A673 (cell line): ENCODE data around the gene CAAP1. TPM values are rescaled to one million over a fixed set of nuclear protein-coding genes. Genes with fewer than 3 reads are reported as not detected.

ENCODE experiments used
- BruUV-seq: library from RNA; stranded (reverse); fragments of 400-500 nt; replicated peaks from 2 replicates; lab custom pipeline; 2021; lab: Mats Ljungman, UMichigan
- CTCF ChIA-PET: fragments of 300-600 bp; sonication (Branson Sonifier 250); formaldehyde crosslinking; loops from one replicate; lab custom pipeline; 2022; ENCODE audit warnings: antibody characterized with exemption; lab: Charles Lee
- POLR2A ChIA-PET: fragments of 300-600 bp; sonication (Branson Sonifier 250); formaldehyde crosslinking; loops from one replicate; lab custom pipeline; 2022; ENCODE audit warnings: antibody characterized with exemption; ENCODE audit not compliant: low non-redundant PET; lab: Charles Lee
- DNase-seq: peaks from one replicate; pipeline ENCODE4 v3.0.0-alpha.2; 2015; ENCODE audit warnings: low spot score
- H3K27ac ChIP-seq: fragments of 200-600 bp; sonication (generic); 2 replicates; pipeline ENCODE4 v1.5.1; 2016; ENCODE audit warnings: mixed run types, low read depth, mild to moderate bottlenecking, mixed read lengths, antibody characterized with exemption, low read length; ENCODE audit not compliant: poor library complexity, severe bottlenecking
- H3K27me3 ChIP-seq: fragments of 200-600 bp; sonication (generic); replicated peaks from 2 replicates; pipeline ENCODE4 v1.6.1; 2017; ENCODE audit warnings: mixed run types, low read depth, mild to moderate bottlenecking, mixed read lengths, antibody characterized with exemption, low read length; ENCODE audit not compliant: insufficient read depth, poor library complexity
- H3K36me3 ChIP-seq: fragments of 200-600 bp; sonication (generic); 2 replicates; pipeline ENCODE4 v1.6.1; 2016; ENCODE audit warnings: mixed run types, mild to moderate bottlenecking, mixed read lengths, antibody characterized with exemption, low read length; ENCODE audit not compliant: insufficient read depth, poor library complexity, severe bottlenecking
- H3K4me1 ChIP-seq: fragments of 200-600 bp; sonication (generic); 2 replicates; pipeline ENCODE4 v1.6.1; 2017; ENCODE audit warnings: mixed run types, mild to moderate bottlenecking, mixed read lengths, antibody characterized with exemption, low read length; ENCODE audit not compliant: insufficient read depth, poor library complexity, severe bottlenecking
- H3K4me3 ChIP-seq: fragments of 200-600 bp; sonication (generic); 2 replicates; pipeline ENCODE4 v1.5.1; 2016; ENCODE audit warnings: low read depth, mixed run types, mild to moderate bottlenecking, mixed read lengths, low read length; ENCODE audit not compliant: poor library complexity, severe bottlenecking
- H3K9me3 ChIP-seq: fragments of 200-600 bp; sonication (generic); 2 replicates; pipeline ENCODE4 v1.6.1; 2016; ENCODE audit warnings: mixed run types, low read depth, mild to moderate bottlenecking, mixed read lengths, antibody characterized with exemption, low read length; ENCODE audit not compliant: poor library complexity, severe bottlenecking
- EZH2 ChIP-seq: fragments of 200-600 bp; sonication (generic); IDR thresholded peaks from 2 replicates; pipeline ENCODE4 v1.6.1; 2017; ENCODE audit warnings: borderline replicate concordance, low read depth, mild to moderate bottlenecking, mixed read lengths, antibody characterized with exemption, low read length; ENCODE audit not compliant: poor library complexity, severe bottlenecking
- intact Hi-C: fragments of 100-400 bp; cut with micrococcal nuclease; formaldehyde crosslinking; loops from one replicate; pipeline ENCODE4 v1.10.0; 2022; ENCODE audit not compliant: unreplicated experiment
- total RNA-seq: library from RNA; stranded (reverse); gene quantifications from 2 replicates; pipeline ENCODE4 v1.2.3, GENCODE V29; 2021
- TF ChIP-seq, protein P1 (sequence below): fragments of 300-800, 200-600 bp; sonication (generic); conservative IDR thresholded peaks from 2 replicates; pipeline ENCODE4 v1.5.1; 2017; ENCODE audit warnings: low read depth, mild to moderate bottlenecking, antibody characterized with exemption, low read length, moderate library complexity, mixed read lengths

The CAAP1 gene
- total RNA-seq, 1 experiment from 2014 or later = 9.1 TPM

- CTCF ChIA-PET = no interaction called here
- no TSS peak for BruUV-seq
Observed at GRCh38 chr9:26925609-26926008, 33.0 kb upstream of the CAAP1 start.

DNA sequence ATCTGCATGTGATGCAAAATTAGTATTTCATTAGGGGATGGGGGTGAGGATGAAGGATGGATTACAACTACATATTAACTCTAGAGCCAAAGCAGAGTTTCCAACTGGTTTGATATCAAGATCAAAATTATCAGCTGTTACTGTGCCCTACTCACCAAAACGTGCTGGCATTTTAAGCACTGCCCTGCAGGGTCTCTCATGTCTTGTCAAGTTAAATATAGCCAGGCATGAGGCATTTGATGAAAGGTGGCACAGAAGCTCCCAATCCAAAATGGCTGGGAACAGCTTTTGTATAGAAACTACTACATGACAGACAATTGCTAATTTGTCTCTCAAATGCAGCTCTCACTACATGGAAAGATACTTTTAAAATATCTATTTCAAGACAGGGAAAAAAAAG, 27.1 kb upstream of the CAAP1 start:
- Histone ChIP-seq H3K4me3 (no peak overlapping the region), H3K27ac (no peak overlapping the region), H3K4me1 (no peaks in the 10 kb centered on the region), H3K9me3 (no peaks in the 10 kb centered on the region), H3K36me3 (peaks cover 45% of the 10 kb centered on the region), H3K27me3 (no peaks in the 10 kb centered on the region)
- intact Hi-C loops = no loop called here
- ChIA-PET POLR2A (no interaction called here), CTCF (no interaction called here)
- no TSS peak for BruUV-seq
- TF ChIP-seq, protein P1, sequence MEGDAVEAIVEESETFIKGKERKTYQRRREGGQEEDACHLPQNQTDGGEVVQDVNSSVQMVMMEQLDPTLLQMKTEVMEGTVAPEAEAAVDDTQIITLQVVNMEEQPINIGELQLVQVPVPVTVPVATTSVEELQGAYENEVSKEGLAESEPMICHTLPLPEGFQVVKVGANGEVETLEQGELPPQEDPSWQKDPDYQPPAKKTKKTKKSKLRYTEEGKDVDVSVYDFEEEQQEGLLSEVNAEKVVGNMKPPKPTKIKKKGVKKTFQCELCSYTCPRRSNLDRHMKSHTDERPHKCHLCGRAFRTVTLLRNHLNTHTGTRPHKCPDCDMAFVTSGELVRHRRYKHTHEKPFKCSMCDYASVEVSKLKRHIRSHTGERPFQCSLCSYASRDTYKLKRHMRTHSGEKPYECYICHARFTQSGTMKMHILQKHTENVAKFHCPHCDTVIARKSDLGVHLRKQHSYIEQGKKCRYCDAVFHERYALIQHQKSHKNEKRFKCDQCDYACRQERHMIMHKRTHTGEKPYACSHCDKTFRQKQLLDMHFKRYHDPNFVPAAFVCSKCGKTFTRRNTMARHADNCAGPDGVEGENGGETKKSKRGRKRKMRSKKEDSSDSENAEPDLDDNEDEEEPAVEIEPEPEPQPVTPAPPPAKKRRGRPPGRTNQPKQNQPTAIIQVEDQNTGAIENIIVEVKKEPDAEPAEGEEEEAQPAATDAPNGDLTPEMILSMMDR = no peak
- no peak for TF ChIP-seq EZH2
- no peak for DNase-seq

More at GRCh38 chr9:26925609-26926008, 33.0 kb upstream of the CAAP1 start:
- H3K4me1 ChIP-seq = no peaks in the 10 kb centered on the region
- TF ChIP-seq EZH2 = no peak
- TF ChIP-seq, protein P1 = no peak
- H3K36me3 ChIP-seq = peaks cover 30% of the 10 kb centered on the region
- POLR2A ChIA-PET = no interaction called here
- H3K27ac ChIP-seq = no peak overlapping the region
- intact Hi-C loops = no loop called here
- no peaks in the 10 kb centered on the region for H3K9me3 ChIP-seq
- H3K4me3 ChIP-seq = no peak overlapping the region
- DNase-seq = no peak
- H3K27me3 ChIP-seq = no peaks in the 10 kb centered on the region

- Histone ChIP-seq H3K4me3 (no peak overlapping the region), H3K4me1 (no peaks in the 10 kb centered on the region), H3K36me3 (peaks cover 14% of the 10 kb centered on the region), H3K9me3 (no peaks in the 10 kb centered on the region), H3K27me3 (no peaks in the 10 kb centered on the region), H3K27ac (no peak overlapping the region)
- TF ChIP-seq, protein P1 = no peak
- no peak for TF ChIP-seq EZH2
- ChIA-PET POLR2A (no interaction called here), CTCF (no interaction called here)
- no peak for DNase-seq
- intact Hi-C loops = no loop called here
- BruUV-seq = no TSS peak
Observed at GRCh38 chr9:26913138-26913668, 20.6 kb upstream of the CAAP1 start.
